Smooth muscle cell of the coronary artery (primary cell): ENCODE data around the gene TMEM151B. TPM values are rescaled to one million over a fixed set of nuclear protein-coding genes. Genes with fewer than 3 reads are reported as not detected.

Experiments used
- total RNA-seq: library from RNA; depleted of rRNA; stranded (reverse); fragments of >200 nt; gene quantifications from 2 replicates; pipeline ENCODE4 v1.2.3, GENCODE V29; 2014; ENCODE audit warnings: low replicate concordance

TMEM151B gene
- total RNA-seq = not detected in 2 replicates

DNA sequence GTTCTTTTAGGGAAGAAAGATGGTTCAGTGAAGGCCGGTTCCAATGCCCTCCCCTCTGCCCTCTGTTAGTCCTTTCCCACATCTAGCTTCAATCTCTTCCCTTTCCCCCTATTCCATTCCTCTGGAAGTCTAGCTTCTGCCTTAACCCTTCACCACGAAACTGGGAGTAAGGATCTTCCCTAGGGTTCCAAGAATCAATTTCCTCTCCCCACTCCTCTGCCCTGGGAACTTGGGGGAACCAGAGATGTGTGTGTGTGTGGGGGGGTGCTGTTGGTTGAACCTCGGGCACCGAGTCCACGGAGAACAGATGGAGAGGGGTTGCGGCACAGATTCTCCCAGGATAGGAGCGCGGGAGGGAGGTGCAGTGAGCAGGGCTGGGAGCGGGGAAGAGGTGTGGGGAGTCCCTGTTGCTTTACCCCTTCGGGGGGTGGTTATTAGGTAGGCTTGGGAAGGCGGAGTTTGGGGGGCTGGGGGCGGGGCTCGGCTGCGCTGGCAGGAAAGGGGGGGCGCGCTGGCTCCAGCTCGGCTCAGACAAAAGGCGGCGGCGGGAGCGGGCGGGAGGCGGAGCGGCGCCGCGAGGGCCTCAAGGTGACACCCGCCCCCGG is at the start of gene TMEM151B:
TMEM151B (plus strand) TSS at position 530 of the 605 bp plus-strand sequence. CDS start 293 bp downstream, outside the sequence.

DNA sequence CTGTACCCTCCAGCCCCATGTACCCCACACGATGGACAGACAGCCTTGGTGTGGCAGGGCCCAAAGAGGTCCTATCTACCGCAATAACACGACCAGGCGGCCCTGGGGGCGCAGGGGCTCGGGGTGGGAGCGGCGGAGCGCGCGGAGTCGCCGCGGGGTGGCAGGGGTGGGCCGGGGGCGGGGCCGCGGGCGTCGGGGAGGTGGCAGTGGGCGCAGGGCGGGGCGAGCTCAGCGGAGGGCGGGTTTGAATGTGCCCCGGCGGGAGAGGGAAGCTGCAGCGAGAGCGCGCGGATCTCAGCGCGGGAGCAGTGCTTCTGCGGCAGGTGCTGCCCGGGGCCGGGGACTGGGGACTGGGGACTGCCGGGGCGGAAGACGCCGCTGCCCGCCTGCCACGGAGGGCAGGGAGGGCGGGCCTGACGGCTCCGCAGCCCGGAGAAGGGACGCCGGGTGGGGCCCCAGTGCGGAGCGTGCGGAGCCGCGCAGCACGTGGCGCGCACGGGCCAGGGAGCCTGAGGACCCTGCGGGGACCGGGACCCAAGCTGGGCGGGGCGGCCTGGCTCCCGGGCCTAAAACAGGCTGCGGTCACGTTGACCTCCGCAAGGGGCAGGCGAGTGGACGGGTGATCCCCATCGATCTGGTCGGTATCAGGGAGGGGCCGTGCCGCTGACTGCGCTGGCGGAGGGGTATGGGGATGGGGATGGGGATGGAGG is 46.8 kb upstream of the TMEM151B start, which contains the start of gene SLC29A1:
SLC29A1 (plus strand) TSS at position 277 of the 710 bp plus-strand sequence. CDS start 3,719 bp downstream, outside the sequence.

DNA sequence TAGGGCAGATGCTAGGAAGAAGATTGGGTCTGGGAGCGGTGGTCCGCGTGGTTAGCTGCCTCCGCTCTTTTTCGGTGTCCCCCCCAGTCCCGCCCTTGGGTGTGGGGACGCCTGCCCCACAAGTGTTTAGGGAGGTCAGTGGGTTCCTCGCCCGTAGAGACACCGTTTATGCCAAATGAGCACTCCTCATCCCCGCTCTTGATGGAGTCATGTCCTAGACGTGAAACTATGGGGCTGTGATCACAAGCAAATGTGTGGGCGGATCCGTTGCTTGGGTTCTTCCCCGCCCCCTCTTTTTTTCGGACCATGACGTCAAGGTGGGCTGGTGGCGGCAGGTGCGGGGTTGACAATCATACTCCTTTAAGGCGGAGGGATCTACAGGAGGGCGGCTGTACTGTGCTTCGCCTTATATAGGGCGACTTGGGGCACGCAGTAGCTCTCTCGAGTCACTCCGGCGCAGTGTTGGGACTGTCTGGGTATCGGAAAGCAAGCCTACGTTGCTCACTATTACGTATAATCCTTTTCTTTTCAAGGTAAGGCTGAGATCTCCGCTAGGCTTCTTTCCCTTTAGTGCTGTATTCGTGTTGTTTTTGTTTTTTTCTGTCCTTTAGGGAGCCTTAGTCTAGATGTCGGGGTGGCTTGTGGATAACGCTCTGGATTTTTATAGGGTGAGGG is 23.4 kb upstream of the TMEM151B start, which contains the start of gene HSP90AB1:
HSP90AB1 (plus strand) TSS at position 439 of the 675 bp plus-strand sequence. CDS start 1,529 bp downstream, outside the sequence.

DNA sequence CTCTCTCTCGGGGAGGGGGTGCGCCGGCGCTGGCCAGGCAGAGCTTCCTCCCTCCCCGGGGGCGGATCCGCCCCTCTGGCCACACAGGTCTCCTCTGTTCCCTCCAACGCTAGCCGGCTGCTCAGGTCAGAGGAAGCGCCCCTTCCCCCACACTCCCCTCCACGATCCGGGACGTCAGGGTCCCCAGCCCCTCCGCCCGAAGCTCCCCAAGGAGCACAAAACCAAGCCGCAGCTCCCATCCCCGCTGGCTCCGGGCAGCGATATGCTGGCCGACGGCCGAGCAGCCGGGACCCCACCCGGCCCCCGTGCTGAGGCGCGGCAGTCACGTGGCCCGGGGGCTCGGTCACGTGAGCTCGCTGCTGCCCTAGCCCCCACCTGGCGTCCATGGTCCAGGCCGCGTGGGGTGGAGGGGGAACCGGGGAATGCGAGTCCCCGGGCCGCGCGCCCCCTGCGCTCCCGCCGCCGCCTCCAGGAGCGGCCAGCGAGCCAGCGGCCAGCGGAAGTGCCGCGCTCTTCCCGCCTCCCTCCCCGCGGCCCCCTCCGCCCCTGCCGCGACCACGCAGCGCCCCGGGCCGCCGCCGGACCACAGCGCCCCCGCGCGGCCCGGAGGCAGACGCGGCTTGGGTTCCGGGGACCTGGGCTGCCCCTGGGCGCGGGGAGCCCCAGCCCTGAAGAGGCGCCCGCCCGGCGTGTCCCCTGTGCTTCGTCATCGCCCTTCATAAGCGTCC is 13.1 kb upstream of the TMEM151B start, which contains the start of gene SLC35B2:
SLC35B2 (minus strand) TSS at position 504 of the 728 bp plus-strand sequence; CDS start at position 386, 118 bp downstream.

DNA sequence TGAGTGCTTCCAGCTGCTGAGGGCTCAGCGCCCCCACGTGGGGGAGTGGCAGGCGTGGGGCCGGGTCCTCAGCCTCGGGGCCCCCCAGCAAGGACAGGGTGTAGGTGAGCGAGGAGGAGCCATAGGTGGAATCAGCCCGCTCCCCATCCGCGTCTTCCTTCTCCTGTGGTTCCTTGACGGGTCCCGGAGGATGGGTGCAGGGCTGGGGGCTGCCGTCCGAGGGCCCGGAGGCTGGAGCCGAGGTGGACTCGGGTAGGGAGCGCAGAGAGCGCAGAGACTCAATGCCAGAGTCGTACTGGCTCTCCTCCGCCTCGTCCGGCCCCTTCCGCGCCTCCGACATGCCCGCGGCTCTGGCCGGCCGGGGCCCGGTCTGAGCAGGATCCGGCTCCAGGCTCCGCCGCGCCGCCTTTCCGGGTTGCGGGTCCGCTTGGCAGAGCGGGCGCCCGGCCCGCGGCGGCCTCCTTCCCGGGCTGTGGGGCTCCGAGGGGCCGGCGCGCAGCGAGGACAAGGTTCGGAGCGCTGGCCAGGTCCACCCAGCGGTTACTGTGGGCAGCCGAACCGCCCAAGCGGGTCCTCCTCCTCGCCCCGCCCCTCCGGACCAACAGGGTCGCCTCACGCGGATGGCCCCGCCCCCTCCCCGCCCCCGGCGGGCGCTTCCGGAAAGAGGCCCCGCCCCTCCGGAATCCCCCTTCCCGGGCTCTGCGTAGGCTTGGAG is 5.1 kb upstream of the TMEM151B start, which contains the start of gene NFKBIE:
NFKBIE (minus strand) TSS at position 545 of the 715 bp plus-strand sequence; CDS start at position 340, 205 bp downstream.

DNA sequence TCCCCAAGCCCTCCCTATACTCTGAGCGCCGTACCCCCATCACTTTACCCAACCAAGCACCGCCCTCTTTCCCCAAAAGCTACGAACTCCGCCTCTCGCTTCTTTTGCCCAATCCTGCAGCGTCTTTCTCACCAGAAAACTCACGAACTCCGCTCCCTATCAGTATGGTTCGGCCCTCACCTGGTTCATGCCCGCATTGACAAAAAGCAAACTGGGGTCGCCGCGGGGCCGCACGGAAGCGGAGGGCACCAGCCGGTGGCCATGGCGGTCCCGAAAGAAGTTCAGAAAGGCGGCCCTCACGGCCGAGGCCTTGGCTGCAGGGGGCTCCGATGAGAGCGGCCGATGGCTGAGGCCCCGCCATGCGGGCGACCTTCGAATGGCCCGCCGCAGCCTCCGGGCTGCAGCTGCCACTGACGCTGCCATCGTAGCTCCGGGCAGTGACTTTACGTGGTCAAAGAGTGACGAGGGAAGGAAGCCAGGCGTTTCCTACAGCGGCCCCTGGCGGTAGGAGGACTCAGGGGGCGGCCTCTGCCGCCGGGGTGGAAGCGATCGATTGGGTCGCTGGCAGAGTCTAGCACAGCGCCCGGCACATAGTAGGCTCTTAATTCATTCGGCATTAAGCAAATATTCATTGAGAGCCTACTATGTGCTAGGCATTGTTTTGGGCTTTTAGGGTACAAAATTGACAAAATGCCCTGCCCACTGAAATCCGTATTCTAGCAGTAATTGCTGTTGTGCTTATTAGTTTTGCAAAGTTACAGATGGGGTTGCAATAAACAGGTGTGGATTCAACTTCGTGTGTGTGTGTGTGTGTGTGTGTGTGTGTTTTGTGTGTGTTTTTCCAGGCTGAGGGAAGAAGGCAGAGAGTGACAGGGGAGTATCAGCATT is 42.9 kb downstream of the TMEM151B start, which contains the start of gene AARS2:
AARS2 (minus strand) TSS at position 447 of the 888 bp plus-strand sequence; CDS start at position 423, 24 bp downstream.

DNA sequence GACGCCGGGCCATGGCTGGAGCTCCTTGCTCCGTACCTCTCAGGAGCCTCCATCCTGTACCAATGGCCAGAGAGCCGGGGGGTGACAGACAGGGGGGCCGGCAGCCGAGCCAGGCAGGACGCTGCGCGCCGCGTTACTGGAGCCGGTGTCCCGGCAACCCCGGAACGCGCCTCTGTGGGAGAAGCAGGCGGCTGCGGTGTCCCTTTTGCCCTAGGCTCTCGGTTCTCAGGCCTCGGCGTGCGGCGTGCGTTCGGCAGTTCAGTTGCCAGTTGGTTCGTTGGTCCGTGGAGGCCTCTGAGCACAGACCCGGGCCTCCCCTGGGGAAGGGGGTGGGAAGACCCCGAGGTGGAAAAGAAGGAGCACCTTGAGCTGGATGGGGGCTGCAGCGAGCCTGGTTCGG is 72.2 kb downstream of the TMEM151B start, which contains the start of gene SPATS1:
SPATS1 (plus strand) TSS at position 162 of the 400 bp plus-strand sequence. CDS start 446 bp downstream, outside the sequence.

Other genes starting within 250 kb of the TMEM151B start
- 23.5 and 52.8 TPM in 2 replicates for gene MRPL14, start 143.0 kb upstream of the TMEM151B start, total RNA-seq
- 14.3 and 24.2 TPM in 2 replicates for gene TMEM63B, start 142.9 kb upstream of the TMEM151B start, total RNA-seq
- gene CAPN11, start 111.6 kb upstream of the TMEM151B start, total RNA-seq = not detected in 2 replicates
- gene MYMX, start 53.5 kb upstream of the TMEM151B start, total RNA-seq = 0.12 TPM in 1 of 2 replicates, not detected in the other
- 12.3 and 14.6 TPM in 2 replicates for gene SLC29A1, start 46.9 kb upstream of the TMEM151B start, total RNA-seq
- 367 and 497 TPM in 2 replicates for gene HSP90AB1, start 23.3 kb upstream of the TMEM151B start, total RNA-seq
- gene SLC35B2, start 12.9 kb upstream of the TMEM151B start, total RNA-seq = 38.3 and 79.5 TPM in 2 replicates
- 1.5 and 4.8 TPM in 2 replicates for gene NFKBIE, start 4.9 kb upstream of the TMEM151B start, total RNA-seq
- 13.1 and 14.4 TPM in 2 replicates for gene AARS2, start 42.9 kb downstream of the TMEM151B start, total RNA-seq
- not detected in 2 replicates for gene SPATS1, start 72.2 kb downstream of the TMEM151B start, total RNA-seq
- 11.3 and 18.1 TPM in 2 replicates for gene CDC5L, start 117.3 kb downstream of the TMEM151B start, total RNA-seq